Fibroblast of gingiva (primary cell): ENCODE measurements around the gene ZW10.
"Not testable (repeated sequence)": the region's sequence is repeated elsewhere in the genome, so short reads cannot be mapped to it uniquely, and the experiment has no call there.

Source experiments
- DNase-seq: peaks from one replicate; pipeline ENCODE4 v3.0.0-alpha.2; 2011; ENCODE audit warnings: low read depth

The ZW10 gene

GRCh38 chr11:113752932-113753331, 20.6 kb downstream of the ZW10 start:
- DNase-seq, result no peak

GRCh38 chr11:113736323-113736722, 37.2 kb downstream of the ZW10 start:
- DNase-seq, result no peak

- no peak for DNase-seq
These were observed 41.4 kb downstream of the ZW10 start for GRCh38 chr11:113732092-113732491.

- peak; percentile 46 for DNase-seq
These were observed 42.4 kb downstream of the ZW10 start for GRCh38 chr11:113730887-113731726.

- no peak for DNase-seq
These were observed 44.0 kb downstream of the ZW10 start for GRCh38 chr11:113729456-113729855.

- no peak for DNase-seq
These were observed 44.7 kb downstream of the ZW10 start for GRCh38 chr11:113728814-113729213.

GRCh38 chr11:113725913-113726312, 47.6 kb downstream of the ZW10 start:
- no peak for DNase-seq

- no peak for DNase-seq
These were observed 48.1 kb downstream of the ZW10 start for GRCh38 chr11:113725407-113725806.

- DNase-seq, result no peak
These were observed 48.7 kb downstream of the ZW10 start for GRCh38 chr11:113724778-113725177.

- DNase-seq, result no peak
These were observed 49.7 kb downstream of the ZW10 start for GRCh38 chr11:113723787-113724186.

GRCh38 chr11:113722934-113723333, 50.6 kb downstream of the ZW10 start:
- no peak for DNase-seq

- DNase-seq, result no peak
These were observed 51.3 kb downstream of the ZW10 start for GRCh38 chr11:113722221-113722620.

GRCh38 chr11:113721462-113722066, 51.9 kb downstream of the ZW10 start:
- peak; percentile 44 for DNase-seq

GRCh38 chr11:113720478-113720877, 53.0 kb downstream of the ZW10 start:
- DNase-seq, result not testable (repeated sequence)

- DNase-seq, result no peak
These were observed 57.4 kb downstream of the ZW10 start for GRCh38 chr11:113715882-113716625.

- DNase-seq, result no peak
These were observed 58.2 kb downstream of the ZW10 start for GRCh38 chr11:113715273-113715672.

GRCh38 chr11:113710989-113711388, 62.5 kb downstream of the ZW10 start:
- DNase-seq, result no peak

- no peak for DNase-seq
These were observed 67.4 kb downstream of the ZW10 start, which contains the start of gene TMPRSS5 for GRCh38 chr11:113705871-113706655. TMPRSS5 (minus strand) TSS chr11:113706308; CDS start chr11:113706224, 84 bp downstream.

- not testable (repeated sequence) for DNase-seq
These were observed 69.9 kb downstream of the ZW10 start for GRCh38 chr11:113703551-113703950.

GRCh38 chr11:113701491-113701890, 72.0 kb downstream of the ZW10 start:
- no peak for DNase-seq

GRCh38 chr11:113698515-113698914, 75.0 kb downstream of the ZW10 start:
- no peak for DNase-seq
